K562 (cell line): ENCODE data around the gene GXYLT2. TPM values are rescaled to one million over a fixed set of nuclear protein-coding genes. Genes with fewer than 3 reads are reported as not detected.

Experiments
- ATAC-seq: fragments of 200-7000 bp; cut with Tn5 transposase; 3 replicates; pipeline ENCODE4 v1.9.1; 2020; ENCODE audit warnings: moderate library complexity
- BruUV-seq: library from RNA; stranded (reverse); fragments of 400-500 nt; replicated peaks from 2 replicates; lab custom pipeline; 2021; lab: Mats Ljungman, UMichigan
- CTCF ChIA-PET: fragments of 300-600 bp; formaldehyde crosslinking; extraction: SDS; loops from one replicate; lab custom pipeline; 2021; ENCODE audit warnings: low intra/inter-chr PET ratio; lab: Yijun Ruan, JAX
- POLR2A ChIA-PET: fragments of 300-600, 350-650 bp; sonication (Branson Sonifier 250); formaldehyde crosslinking; extraction: SDS; loops from one replicate; lab custom pipeline; 2021; ENCODE audit warnings: antibody characterized with exemption, inconsistent platforms; lab: Yijun Ruan, JAX
- DNase-seq, 4 experiments: peaks; one replicate each; pipeline versions ENCODE4 v3.0.0 to v3.0.0-alpha.2; 2011 to 2018; ENCODE audit warnings: low spot score in 3 of 4, mixed read lengths in 3 of 4; ENCODE audit errors: extremely low read depth in 1 of 4
- FAIRE-seq: peaks from 2 replicates; lab custom pipeline; 2011; peaks lifted over from hg19 to GRCh38; lab: Jason Lieb, UNC
- H2AFZ ChIP-seq: 2 replicates; pipeline ENCODE4 v1.6.0; 2011; ENCODE audit warnings: low read depth, low read length, control low read depth, inconsistent platforms
- H3K27ac ChIP-seq: fragments of 200-600 bp; 3 replicates; pipeline ENCODE4 v1.8.0; 2011; ENCODE audit warnings: low read depth, mild to moderate bottlenecking, control low read depth, inconsistent platforms, low read length, moderate library complexity, mixed read lengths; ENCODE audit errors: extremely low read depth
- H3K27me3 ChIP-seq, 2 experiments: fragments of 300-600 bp in 1 of 2; 2 replicates in 1 of 2; 3 replicates in 1 of 2; pipeline versions ENCODE4 v1.6.0 to v1.8.0; 2011; ENCODE audit warnings: inconsistent platforms in 2 of 2, low read length in 2 of 2, mild to moderate bottlenecking in 1 of 2, mixed read lengths in 1 of 2, moderate library complexity in 1 of 2; ENCODE audit not compliant: control insufficient read depth in 2 of 2, insufficient read depth in 2 of 2
- H3K36me3 ChIP-seq: fragments of 300-600 bp; 3 replicates; pipeline ENCODE4 v1.8.0; 2011; ENCODE audit warnings: mild to moderate bottlenecking, low read length, inconsistent platforms; ENCODE audit not compliant: control insufficient read depth, insufficient read depth
- H3K4me1 ChIP-seq, 2 experiments: fragments of 200-600 bp in 1 of 2; replicated peaks in 1 of 2; 2 replicates in 1 of 2; 3 replicates in 1 of 2; pipeline versions ENCODE4 v1.5.1 to v1.8.0; 2011; ENCODE audit warnings: inconsistent platforms in 2 of 2, low read length in 2 of 2, mild to moderate bottlenecking in 1 of 2, mixed read lengths in 1 of 2, moderate library complexity in 1 of 2; ENCODE audit not compliant: control insufficient read depth in 2 of 2, insufficient read depth in 2 of 2
- H3K4me2 ChIP-seq: 2 replicates; pipeline ENCODE4 v1.6.1; 2011; ENCODE audit warnings: low read length, control low read depth, inconsistent platforms, mixed read lengths; ENCODE audit not compliant: insufficient read depth
- H3K4me3 ChIP-seq: fragments of 200-600 bp; sonication (generic), shearing (Covaris generic); 2 replicates; pipeline ENCODE4 v1.5.1; 2016; ENCODE audit warnings: control low read depth, inconsistent platforms
- H3K79me2 ChIP-seq: fragments of 200-600 bp; 3 replicates; pipeline ENCODE4 v1.8.0; 2011; ENCODE audit warnings: low read length, inconsistent platforms; ENCODE audit not compliant: control insufficient read depth, insufficient read depth
- H3K9ac ChIP-seq, 2 experiments: 2 replicates each; pipeline versions ENCODE4 v1.6.0 to v1.6.1; 2011; ENCODE audit warnings: low read depth in 2 of 2, low read length in 2 of 2, control low read depth in 1 of 2, inconsistent platforms in 1 of 2, mild to moderate bottlenecking in 1 of 2, mixed read lengths in 1 of 2; ENCODE audit not compliant: insufficient read depth in 1 of 2
- H3K9me1 ChIP-seq: one replicate; pipeline ENCODE4 v1.6.0; 2011; ENCODE audit warnings: inconsistent platforms, mild to moderate bottlenecking, low read length, moderate library complexity; ENCODE audit not compliant: control insufficient read depth, insufficient read depth
- H3K9me3 ChIP-seq: replicated peaks from 2 replicates; pipeline ENCODE4 v1.5.1; 2011; ENCODE audit warnings: low read depth, low read length, inconsistent platforms; ENCODE audit not compliant: control insufficient read depth, insufficient read depth
- H4K20me1 ChIP-seq: replicated peaks from 2 replicates; pipeline ENCODE4 v1.6.1; 2011; ENCODE audit warnings: low read length, inconsistent platforms, mixed read lengths; ENCODE audit not compliant: control insufficient read depth, insufficient read depth
- ELK1 ChIP-seq: sonication (generic); formaldehyde crosslinking; IDR thresholded peaks from 2 replicates; pipeline ENCODE4 v1.8.1; 2022; ENCODE audit warnings: missing genetic modification reagents
- HIVEP1 ChIP-seq: fragments of 250-450 bp; sonication (Bioruptor Pico); IDR thresholded peaks from 2 replicates; pipeline ENCODE4 v1.4.0; 2020; ENCODE audit warnings: mild to moderate bottlenecking
- HSF4 ChIP-seq: fragments of 250-450 bp; sonication (Bioruptor Pico); IDR thresholded peaks from 2 replicates; pipeline ENCODE4 v2.1.2; 2022; ENCODE audit warnings: mild to moderate bottlenecking, moderate library complexity, borderline replicate concordance
- MITF ChIP-seq: IDR thresholded peaks from 2 replicates; pipeline ENCODE4 v1.6.1; 2014; ENCODE audit warnings: antibody characterized with exemption
- ZBTB5 ChIP-seq: fragments of 450-650 bp; IDR thresholded peaks from 2 replicates; pipeline ENCODE4 v1.6.1; 2017; ENCODE audit warnings: antibody characterized with exemption
- ZKSCAN8 ChIP-seq: fragments of 200-800 bp; sonication (Bioruptor generic); IDR thresholded peaks from 2 replicates; pipeline ENCODE4 v1.6.1; 2016; ENCODE audit warnings: missing genetic modification characterization, missing compliant biosample characterization
- ZNF699 ChIP-seq: fragments of 250-450 bp; sonication (Bioruptor Pico); IDR thresholded peaks from 2 replicates; pipeline ENCODE4 v1.8.0; 2021; ENCODE audit warnings: mild to moderate bottlenecking, moderate library complexity; ENCODE audit not compliant: insufficient replicate concordance
- WGBS: fragments of 100-300 bp; shearing (Covaris generic); methylation state at CpG from one replicate; pipeline ENCODE4 v1.1.6; 2016; ENCODE audit warnings: low coverage, mixed read lengths; ENCODE audit not compliant: insufficient coverage; ENCODE audit errors: missing lambda C conversion rate; 5-methylcytosine and 5-hydroxymethylcytosine counted together
- in situ Hi-C: fragments of 300-500 bp; cut with MboI; formaldehyde crosslinking; loops from 4 replicates; pipeline ENCODE4 v1.15.0; 2018; ENCODE audit warnings: inconsistent platforms, mixed read lengths
- intact Hi-C: fragments of 100-400 bp; cut with micrococcal nuclease; formaldehyde crosslinking; loops from 2 replicates; pipeline ENCODE4 v1.14.2; 2022
- polyA plus RNA-seq, 8 experiments: library from polyadenylated mRNA; depleted of rRNA in 4 of 8; stranded (reverse) in 5 of 8; unstranded in 3 of 8; fragments of >200 nt; fragmentation: Nextera tagmentation in 2 of 8; fragmentation: Illumina TruSeq in 1 of 8; extraction: Ambion mirVana in 2 of 8; extraction: Trizol in 1 of 8; gene quantifications; 2 replicates each; pipeline versions ENCODE4 v1.2.1 to v1.2.3, GENCODE V29; 2011 to 2014; ENCODE audit warnings: inconsistent platforms in 1 of 8, missing spikeins in 1 of 8
- total RNA-seq, 7 experiments: library from RNA; depleted of rRNA in 6 of 7; stranded (reverse); fragments of >200 nt in 6 of 7; fragmentation: Illumina TruSeq in 2 of 7; extraction: Trizol in 2 of 7; gene quantifications; 2 replicates each; pipeline versions ENCODE4 v1.2.1 to v1.2.3, GENCODE V29; 2011 to 2021; ENCODE audit warnings: low replicate concordance in 1 of 7
- TF ChIP-seq, protein P1 (sequence below): fragments of 150-350 bp; IDR thresholded peaks from 2 replicates; pipeline ENCODE4 v1.6.1; 2014; ENCODE audit warnings: low read depth, mild to moderate bottlenecking, low read length, borderline replicate concordance

Gene GXYLT2
- total and polyA plus RNA-seq, 9 of the 15 experiments (the other 6 are each of a cell fraction or from before 2014, with no cell fraction given): 0.71 to 6.0 (median 3.3) TPM

DNA sequence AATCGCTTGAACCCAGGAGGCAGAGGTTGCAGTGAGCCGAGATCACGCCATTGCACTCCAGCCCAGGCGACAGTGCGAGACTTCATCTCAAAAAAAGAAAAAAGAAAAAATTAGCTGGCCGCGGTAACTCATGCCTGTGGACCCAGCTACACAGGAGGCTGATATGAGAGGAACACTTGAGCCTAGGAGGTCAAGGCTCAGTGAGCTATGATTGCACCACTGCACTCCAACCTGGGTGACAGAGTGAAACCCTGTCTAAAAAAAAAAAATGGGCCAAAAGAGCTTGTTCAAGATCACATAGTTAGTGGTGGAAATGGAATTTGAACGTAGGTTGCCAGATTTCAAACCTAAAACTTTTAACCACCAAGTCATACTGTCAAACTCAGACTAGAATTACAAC lies 62.5 kb downstream of the GXYLT2 start (continued):
- TF ChIP-seq ZKSCAN8 (CRISPR knock-in tag) (no peak), ZNF699 (no peak), ELK1 (CRISPR knock-in tag) (no peak), ZBTB5 (no peak)
- TF ChIP-seq, all 486 proteins: peak for 0

GRCh38 chr3:72950801-72951200 lies 63.0 kb downstream of the GXYLT2 start:
- Histone ChIP-seq H3K9ac (no peak overlapping the region), H3K9me3 (no peaks in the 10 kb centered on the region), H3K79me2 (no peaks in the 10 kb centered on the region), H3K9me1 (no peaks in the 10 kb centered on the region), H3K36me3 (no peaks in the 10 kb centered on the region), H3K27ac (no peak overlapping the region), H4K20me1 (no peaks in the 10 kb centered on the region), H3K4me3 (no peak overlapping the region), H3K4me1 (peaks cover 5 to 7% of the 10 kb centered on the region in 2 experiments; a peak in 3 of 5 replicates), H2AFZ (no peak overlapping the region), H3K4me2 (no peak overlapping the region)
- intact Hi-C loops: no loop called here
- WGBS: 52% methylated on average over 4 of the region's 4 CpGs
- ATAC-seq (no peak), DNase-seq (no peak), FAIRE-seq (no peak)
- TF ChIP-seq, protein P1, sequence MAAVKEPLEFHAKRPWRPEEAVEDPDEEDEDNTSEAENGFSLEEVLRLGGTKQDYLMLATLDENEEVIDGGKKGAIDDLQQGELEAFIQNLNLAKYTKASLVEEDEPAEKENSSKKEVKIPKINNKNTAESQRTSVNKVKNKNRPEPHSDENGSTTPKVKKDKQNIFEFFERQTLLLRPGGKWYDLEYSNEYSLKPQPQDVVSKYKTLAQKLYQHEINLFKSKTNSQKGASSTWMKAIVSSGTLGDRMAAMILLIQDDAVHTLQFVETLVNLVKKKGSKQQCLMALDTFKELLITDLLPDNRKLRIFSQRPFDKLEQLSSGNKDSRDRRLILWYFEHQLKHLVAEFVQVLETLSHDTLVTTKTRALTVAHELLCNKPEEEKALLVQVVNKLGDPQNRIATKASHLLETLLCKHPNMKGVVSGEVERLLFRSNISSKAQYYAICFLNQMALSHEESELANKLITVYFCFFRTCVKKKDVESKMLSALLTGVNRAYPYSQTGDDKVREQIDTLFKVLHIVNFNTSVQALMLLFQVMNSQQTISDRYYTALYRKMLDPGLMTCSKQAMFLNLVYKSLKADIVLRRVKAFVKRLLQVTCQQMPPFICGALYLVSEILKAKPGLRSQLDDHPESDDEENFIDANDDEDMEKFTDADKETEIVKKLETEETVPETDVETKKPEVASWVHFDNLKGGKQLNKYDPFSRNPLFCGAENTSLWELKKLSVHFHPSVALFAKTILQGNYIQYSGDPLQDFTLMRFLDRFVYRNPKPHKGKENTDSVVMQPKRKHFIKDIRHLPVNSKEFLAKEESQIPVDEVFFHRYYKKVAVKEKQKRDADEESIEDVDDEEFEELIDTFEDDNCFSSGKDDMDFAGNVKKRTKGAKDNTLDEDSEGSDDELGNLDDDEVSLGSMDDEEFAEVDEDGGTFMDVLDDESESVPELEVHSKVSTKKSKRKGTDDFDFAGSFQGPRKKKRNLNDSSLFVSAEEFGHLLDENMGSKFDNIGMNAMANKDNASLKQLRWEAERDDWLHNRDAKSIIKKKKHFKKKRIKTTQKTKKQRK: no peak
- TF ChIP-seq HSF4 (CRISPR knock-in tag) (no peak), MITF (no peak), HIVEP1 (no peak)
- TF ChIP-seq, all 486 proteins: peak for 0
- no peaks in the 10 kb centered on the region for H3K27me3 ChIP-seq
- ChIA-PET CTCF (no interaction called here), POLR2A (no interaction called here)
- in situ Hi-C loops: no loop called here
- BruUV-seq: no TSS peak
